PC-9 (cell line): ENCODE data around the gene STRN3. TPM values are rescaled to one million over a fixed set of nuclear protein-coding genes. Genes with fewer than 3 reads are reported as not detected.

ENCODE experiments used
- BruUV-seq: library from RNA; stranded (reverse); fragments of 400-500 nt; replicated peaks from 2 replicates; lab custom pipeline; 2021; lab: Mats Ljungman, UMichigan
- CTCF ChIA-PET: fragments of 300-600 bp; sonication (Branson Sonifier 250); formaldehyde crosslinking; loops from one replicate; lab custom pipeline; 2022; ENCODE audit warnings: antibody characterized with exemption; lab: Charles Lee
- POLR2A ChIA-PET: fragments of 300-600 bp; sonication (Branson Sonifier 250); formaldehyde crosslinking; loops from one replicate; lab custom pipeline; 2022; ENCODE audit warnings: antibody characterized with exemption; ENCODE audit not compliant: unreplicated experiment; lab: Charles Lee
- DNase-seq, 2 experiments: peaks; one replicate each; pipeline versions ENCODE4 v3.0.0 to v3.0.0-alpha.2; 2015 to 2022; ENCODE audit warnings: mixed read lengths in 1 of 2
- H2AFZ ChIP-seq: fragments of 200-600 bp; sonication (generic); 2 replicates; pipeline ENCODE4 v1.8.1; 2017; ENCODE audit warnings: antibody characterized with exemption
- H3F3A ChIP-seq: fragments of 200-600 bp; sonication (generic); 2 replicates; pipeline ENCODE4 v1.8.1; 2017; ENCODE audit warnings: antibody characterized with exemption, mild to moderate bottlenecking, low read depth; ENCODE audit not compliant: insufficient read depth
- H3K27ac ChIP-seq: fragments of 200-600 bp; sonication (generic); 2 replicates; pipeline ENCODE4 v1.6.1; 2016; ENCODE audit warnings: mixed run types
- H3K27me3 ChIP-seq: fragments of 200-600 bp; sonication (generic); 2 replicates; pipeline ENCODE4 v1.6.1; 2016; ENCODE audit warnings: low read depth, mixed run types; ENCODE audit not compliant: insufficient read depth
- H3K36me3 ChIP-seq: fragments of 200-600 bp; sonication (generic); 2 replicates; pipeline ENCODE4 v1.6.1; 2016; ENCODE audit warnings: low read depth, mixed run types
- H3K4me1 ChIP-seq: fragments of 200-600 bp; sonication (generic); replicated peaks from 2 replicates; pipeline ENCODE4 v1.6.1; 2016; ENCODE audit warnings: mixed run types; ENCODE audit not compliant: insufficient read depth
- H3K4me2 ChIP-seq: fragments of 200-600 bp; sonication (generic); 2 replicates; pipeline ENCODE4 v1.6.1; 2017; ENCODE audit warnings: mixed run types
- H3K4me3 ChIP-seq: fragments of 200-600 bp; sonication (generic); 2 replicates; pipeline ENCODE4 v1.6.1; 2016; ENCODE audit warnings: mixed run types
- H3K79me2 ChIP-seq: fragments of 200-600 bp; sonication (generic); 2 replicates; pipeline ENCODE4 v1.6.1; 2017; ENCODE audit warnings: low read depth, mixed run types
- H3K9me2 ChIP-seq: fragments of 200-600 bp; sonication (generic); 2 replicates; pipeline ENCODE4 v1.8.1; 2017; ENCODE audit warnings: mild to moderate bottlenecking; ENCODE audit not compliant: insufficient read depth
- H3K9me3 ChIP-seq: fragments of 200-600 bp; sonication (generic); 2 replicates; pipeline ENCODE4 v1.8.1; 2016; ENCODE audit warnings: low read depth; ENCODE audit not compliant: insufficient read depth
- H4K20me1 ChIP-seq: fragments of 200-600 bp; sonication (generic); 2 replicates; pipeline ENCODE4 v1.8.1; 2017; ENCODE audit not compliant: insufficient read depth
- CTCF ChIP-seq: fragments of 200-600 bp; sonication (generic); conservative IDR thresholded peaks from 2 replicates; pipeline ENCODE4 v1.6.1; 2017; ENCODE audit warnings: mixed run types, antibody characterized with exemption, mild to moderate bottlenecking, moderate library complexity
- EZH2 ChIP-seq: fragments of 200-600 bp; sonication (generic); IDR thresholded peaks from 2 replicates; pipeline ENCODE4 v1.8.0; 2017; ENCODE audit warnings: antibody characterized with exemption, low read depth
- intact Hi-C: fragments of 100-400 bp; cut with micrococcal nuclease; formaldehyde crosslinking; loops from one replicate; pipeline ENCODE4 v1.10.0; 2022; ENCODE audit not compliant: unreplicated experiment
- total RNA-seq: library from RNA; stranded (reverse); gene quantifications from 2 replicates; pipeline ENCODE4 v1.2.3, GENCODE V29; 2021

Gene STRN3
- total RNA-seq, 1 experiment from 2014 or later, result 18.1 TPM

GRCh38 chr14:31037709-31038221 lies 11.6 kb upstream of the STRN3 start:
- no peak for DNase-seq
- H2AFZ ChIP-seq, result no peak overlapping the region
- intact Hi-C loops, result no loop called here
- no peak overlapping the region for H3K27ac ChIP-seq
- H3F3A ChIP-seq, result peaks cover 8% of the 10 kb centered on the region; the same call in 1 of the 2 replicates
- no peaks in the 10 kb centered on the region for H3K9me3 ChIP-seq
- ChIA-PET POLR2A (no interaction called here), CTCF (no interaction called here)
- H3K36me3 ChIP-seq, result no peaks in the 10 kb centered on the region
- no peaks in the 10 kb centered on the region for H3K27me3 ChIP-seq
- BruUV-seq, result no TSS peak
- H3K4me1 ChIP-seq, result peaks cover 11% of the 10 kb centered on the region
- H3K79me2 ChIP-seq, result no peaks in the 10 kb centered on the region
- no peaks in the 10 kb centered on the region for H4K20me1 ChIP-seq
- no peak overlapping the region for H3K4me3 ChIP-seq
- no peak overlapping the region for H3K4me2 ChIP-seq
- TF ChIP-seq EZH2 (no peak), CTCF (no peak)
- no peaks in the 10 kb centered on the region for H3K9me2 ChIP-seq

- intact Hi-C loops, result no loop called here
- BruUV-seq, result no TSS peak
- Histone ChIP-seq H3K9me3 (no peaks in the 10 kb centered on the region), H4K20me1 (no peaks in the 10 kb centered on the region), H3K4me2 (no peak overlapping the region), H3K27ac (no peak overlapping the region), H3K36me3 (no peaks in the 10 kb centered on the region), H2AFZ (no peak overlapping the region), H3F3A (peaks cover 13% of the 10 kb centered on the region; the same call in 1 of the 2 replicates), H3K4me3 (no peak overlapping the region), H3K79me2 (no peaks in the 10 kb centered on the region), H3K4me1 (peaks cover 18% of the 10 kb centered on the region), H3K9me2 (no peaks in the 10 kb centered on the region), H3K27me3 (no peaks in the 10 kb centered on the region)
- CTCF ChIA-PET, result no interaction called here
- no peak for DNase-seq
- POLR2A ChIA-PET, result interaction anchor here (0.5 kb wide), 1 partner anchor 10 kb away, joined by 4 read pairs; the partner anchor contains the start of gene STRN3
- TF ChIP-seq EZH2 (no peak), CTCF (no peak)
Observed at GRCh38 chr14:31036552-31036951, 10.4 kb upstream of the STRN3 start.

GRCh38 chr14:31030469-31030868 lies 4.3 kb upstream of the STRN3 start:
- H3K79me2 ChIP-seq, result peaks cover 7% of the 10 kb centered on the region
- H3F3A ChIP-seq, result peaks cover 27% of the 10 kb centered on the region
- no peak overlapping the region for H3K4me3 ChIP-seq
- no peak overlapping the region for H2AFZ ChIP-seq
- H3K9me2 ChIP-seq, result no peaks in the 10 kb centered on the region
- no peaks in the 10 kb centered on the region for H3K9me3 ChIP-seq
- ChIA-PET CTCF (no interaction called here), POLR2A (no interaction called here)
- no peaks in the 10 kb centered on the region for H3K36me3 ChIP-seq
- no peak overlapping the region for H3K27ac ChIP-seq
- TF ChIP-seq CTCF (no peak), EZH2 (no peak)
- H3K4me2 ChIP-seq, result no peak overlapping the region
- H3K4me1 ChIP-seq, result peaks cover 32% of the 10 kb centered on the region
- intact Hi-C loops, result no loop called here
- no peaks in the 10 kb centered on the region for H3K27me3 ChIP-seq
- DNase-seq, result no peak
- BruUV-seq, result no TSS peak
- H4K20me1 ChIP-seq, result no peaks in the 10 kb centered on the region
